Measurements from ENCODE around the gene HTT.
A peak's percentile ranks its signal among the peaks of the same experiment; 100 is the strongest.

The HTT gene

GRCh38 chr4:3206439-3207100 lies 132.1 kb downstream of the HTT start:
- Histone ChIP-seq H3K4me3 (ENCODE audit: low read depth, low read length) (no peak overlapping the region), H3K9me3 (no peaks in the 10 kb centered on the region), H3K4me1 (no peaks in the 10 kb centered on the region), H3K27me3 (no peaks in the 10 kb centered on the region), H3K36me3 (peaks cover 12% of the 10 kb centered on the region)
- no peak for TF ChIP-seq CTCF (IDR thresholded peaks at IDR 0.05; ENCODE audit: low read depth, low read length)
- DNase-seq, result no peak

DNA sequence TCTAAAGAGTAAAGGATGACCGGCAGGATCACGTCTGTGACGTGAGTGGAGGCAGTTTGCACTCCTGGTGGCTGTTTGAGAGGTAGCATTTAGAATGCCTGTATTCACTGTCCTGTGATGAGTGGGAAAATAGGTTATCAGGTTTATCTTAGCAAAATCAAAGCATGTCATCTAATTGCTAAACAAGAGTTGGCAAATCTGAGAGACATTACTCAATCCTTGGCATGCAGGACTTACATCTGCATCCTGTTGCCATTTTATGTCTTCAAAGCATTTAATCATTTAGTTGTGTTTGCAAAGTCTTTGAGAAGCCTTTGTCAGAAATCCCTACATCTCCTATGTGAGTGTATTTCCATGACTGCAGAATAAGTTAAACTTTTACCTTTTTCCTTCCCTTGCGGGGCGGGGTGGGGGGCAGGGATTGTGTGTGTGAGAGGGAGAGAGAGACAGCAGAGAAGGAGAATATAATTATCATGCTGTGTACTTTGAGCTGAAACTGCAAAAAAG lies 133.1 kb downstream of the HTT start:
- H3K4me3 ChIP-seq (ENCODE audit: low read depth, low read length), result no peak overlapping the region
- peaks cover 22% of the 10 kb centered on the region for H3K36me3 ChIP-seq
- no peaks in the 10 kb centered on the region for H3K9me3 ChIP-seq
- no peaks in the 10 kb centered on the region for H3K4me1 ChIP-seq
- no peaks in the 10 kb centered on the region for H3K27me3 ChIP-seq
- 0 out of 2 replicates have a peak, but pooled peaks have one; percentile 11 for TF ChIP-seq CTCF (IDR thresholded peaks at IDR 0.05; ENCODE audit: low read depth, low read length)
- no peak for DNase-seq

- Histone ChIP-seq H3K27me3 (no peaks in the 10 kb centered on the region), H3K4me3 (ENCODE audit: low read depth, low read length) (no peak overlapping the region), H3K36me3 (peaks cover 33% of the 10 kb centered on the region), H3K4me1 (no peaks in the 10 kb centered on the region), H3K9me3 (no peaks in the 10 kb centered on the region)
- DNase-seq, result no peak
- TF ChIP-seq CTCF (IDR thresholded peaks at IDR 0.05; ENCODE audit: low read depth, low read length), result no peak
These were observed 134.3 kb downstream of the HTT start for GRCh38 chr4:3208826-3209225.

- Histone ChIP-seq H3K4me1 (no peaks in the 10 kb centered on the region), H3K27me3 (no peaks in the 10 kb centered on the region), H3K36me3 (peaks cover 36% of the 10 kb centered on the region), H3K9me3 (no peaks in the 10 kb centered on the region), H3K4me3 (ENCODE audit: low read depth, low read length) (no peak overlapping the region)
- no peak for DNase-seq
- no peak for TF ChIP-seq CTCF (IDR thresholded peaks at IDR 0.05; ENCODE audit: low read depth, low read length)
These were observed 135.3 kb downstream of the HTT start for GRCh38 chr4:3209551-3210325.

DNA sequence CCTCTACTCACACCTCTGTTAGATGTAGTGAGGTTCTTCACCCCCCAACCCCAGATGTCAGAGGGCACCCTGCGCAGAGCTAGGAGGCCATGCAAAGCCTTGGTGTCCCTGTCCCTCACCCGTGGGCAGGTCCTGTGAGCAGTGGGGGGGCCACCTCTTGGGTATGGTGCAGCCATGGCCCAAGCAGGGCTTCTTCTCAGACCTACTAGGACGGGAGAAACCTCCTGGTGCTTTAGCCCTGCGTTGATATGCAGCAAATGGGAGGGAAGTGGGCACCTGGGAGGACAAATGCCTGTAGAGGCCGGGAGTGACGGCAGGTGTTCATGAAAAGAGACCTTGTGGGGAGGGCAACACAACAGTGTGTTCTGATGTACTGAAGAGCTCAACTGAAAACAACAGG lies 136.0 kb downstream of the HTT start:
- TF ChIP-seq CTCF (IDR thresholded peaks at IDR 0.05; ENCODE audit: low read depth, low read length), result no peak
- no peaks in the 10 kb centered on the region for H3K27me3 ChIP-seq
- no peak for DNase-seq
- no peak overlapping the region for H3K4me3 ChIP-seq (ENCODE audit: low read depth, low read length)
- H3K4me1 ChIP-seq, result no peaks in the 10 kb centered on the region
- H3K9me3 ChIP-seq, result no peaks in the 10 kb centered on the region
- H3K36me3 ChIP-seq, result peaks cover 42% of the 10 kb centered on the region

DNA sequence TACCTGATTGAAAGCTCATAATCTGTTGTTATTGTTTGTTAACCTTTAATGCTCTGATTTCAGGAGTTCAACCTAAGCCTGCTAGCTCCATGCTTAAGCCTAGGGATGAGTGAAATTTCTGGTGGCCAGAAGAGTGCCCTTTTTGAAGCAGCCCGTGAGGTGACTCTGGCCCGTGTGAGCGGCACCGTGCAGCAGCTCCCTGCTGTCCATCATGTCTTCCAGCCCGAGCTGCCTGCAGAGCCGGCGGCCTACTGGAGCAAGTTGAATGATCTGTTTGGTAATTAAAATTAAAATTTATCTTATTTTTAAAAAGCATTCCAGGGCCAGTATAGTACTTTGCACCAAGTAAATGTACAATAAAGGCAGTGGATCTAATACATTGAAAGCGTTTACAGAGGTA lies 137.4 kb downstream of the HTT start:
- DNase-seq, result no peak
- no peaks in the 10 kb centered on the region for H3K27me3 ChIP-seq
- no peak for TF ChIP-seq CTCF (IDR thresholded peaks at IDR 0.05; ENCODE audit: low read depth, low read length)
- no peaks in the 10 kb centered on the region for H3K9me3 ChIP-seq
- H3K4me1 ChIP-seq, result no peaks in the 10 kb centered on the region
- no peak overlapping the region for H3K4me3 ChIP-seq (ENCODE audit: low read depth, low read length)
- peaks cover 45% of the 10 kb centered on the region for H3K36me3 ChIP-seq
